Endothelial cell of umbilical vein (primary cell): ENCODE results near the gene NAA38.

Experiments used
- CTCF ChIP-seq, 2 donors: IDR thresholded peaks; 1 replicate in 1 of 2; 2 replicates in 1 of 2; pipeline ENCODE4 v1.5.1; 2011; ENCODE audit warnings: low read length in 2 of 2, mild to moderate bottlenecking in 2 of 2, moderate library complexity in 2 of 2, control low read depth in 1 of 2, inconsistent platforms in 1 of 2, low read depth in 1 of 2; ENCODE audit not compliant: insufficient read depth in 1 of 2; ENCODE audit errors: extremely low read depth in 1 of 2
- EZH2 ChIP-seq: IDR thresholded peaks from 2 replicates; pipeline ENCODE4 v1.6.1; 2012; ENCODE audit warnings: borderline replicate concordance, low read depth, mild to moderate bottlenecking, moderate library complexity, low read length, inconsistent platforms; ENCODE audit not compliant: severe bottlenecking
- MAX ChIP-seq: IDR thresholded peaks from 2 replicates; pipeline ENCODE4 v1.6.1; 2011; ENCODE audit not compliant: insufficient read depth, insufficient read length
- POLR2A ChIP-seq: IDR thresholded peaks from 2 replicates; pipeline ENCODE4 v1.6.1; 2012; ENCODE audit warnings: low read depth, mild to moderate bottlenecking, control low read depth, low read length

- TF ChIP-seq CTCF (IDR thresholded peaks at IDR 0.05; ENCODE audit: extremely low read depth in 1 of 2, insufficient read depth in 1 of 2, low read depth in 1 of 2, low read length in 2 of 2): no peak
- no peak for TF ChIP-seq EZH2
- no peak for TF ChIP-seq MAX
- no peak for TF ChIP-seq POLR2A
These were observed 8.1 kb downstream of the NAA38 start for GRCh38 chr17:7849130-7849750.
